GM13977 (cell line): Measurements from ENCODE around the gene TUBA3E.
"Not testable (repeated sequence)": the region's sequence is repeated elsewhere in the genome, so short reads cannot be mapped to it uniquely, and the experiment has no call there.

Experiments
- DNase-seq: peaks from one replicate; pipeline ENCODE4 v3.0.0; 2012; ENCODE audit warnings: low spot score
- in situ Hi-C: fragments of 300-500 bp; cut with MboI; formaldehyde crosslinking; loops from one replicate; pipeline ENCODE4 v1.12.0; 2022; ENCODE audit warnings: low sequenced_read_pairs, low pct_unique_long_range_greater_than_20kb, mixed read lengths, inconsistent platforms; ENCODE audit not compliant: unreplicated experiment
- TF ChIP-seq, protein P1 (sequence below): IDR thresholded peaks from 2 replicates; pipeline ENCODE4 v1.5.1; 2012; ENCODE audit warnings: mild to moderate bottlenecking, control low read depth; ENCODE audit not compliant: insufficient read depth; ENCODE audit errors: extremely low read depth, missing control alignments

Gene TUBA3E

DNA sequence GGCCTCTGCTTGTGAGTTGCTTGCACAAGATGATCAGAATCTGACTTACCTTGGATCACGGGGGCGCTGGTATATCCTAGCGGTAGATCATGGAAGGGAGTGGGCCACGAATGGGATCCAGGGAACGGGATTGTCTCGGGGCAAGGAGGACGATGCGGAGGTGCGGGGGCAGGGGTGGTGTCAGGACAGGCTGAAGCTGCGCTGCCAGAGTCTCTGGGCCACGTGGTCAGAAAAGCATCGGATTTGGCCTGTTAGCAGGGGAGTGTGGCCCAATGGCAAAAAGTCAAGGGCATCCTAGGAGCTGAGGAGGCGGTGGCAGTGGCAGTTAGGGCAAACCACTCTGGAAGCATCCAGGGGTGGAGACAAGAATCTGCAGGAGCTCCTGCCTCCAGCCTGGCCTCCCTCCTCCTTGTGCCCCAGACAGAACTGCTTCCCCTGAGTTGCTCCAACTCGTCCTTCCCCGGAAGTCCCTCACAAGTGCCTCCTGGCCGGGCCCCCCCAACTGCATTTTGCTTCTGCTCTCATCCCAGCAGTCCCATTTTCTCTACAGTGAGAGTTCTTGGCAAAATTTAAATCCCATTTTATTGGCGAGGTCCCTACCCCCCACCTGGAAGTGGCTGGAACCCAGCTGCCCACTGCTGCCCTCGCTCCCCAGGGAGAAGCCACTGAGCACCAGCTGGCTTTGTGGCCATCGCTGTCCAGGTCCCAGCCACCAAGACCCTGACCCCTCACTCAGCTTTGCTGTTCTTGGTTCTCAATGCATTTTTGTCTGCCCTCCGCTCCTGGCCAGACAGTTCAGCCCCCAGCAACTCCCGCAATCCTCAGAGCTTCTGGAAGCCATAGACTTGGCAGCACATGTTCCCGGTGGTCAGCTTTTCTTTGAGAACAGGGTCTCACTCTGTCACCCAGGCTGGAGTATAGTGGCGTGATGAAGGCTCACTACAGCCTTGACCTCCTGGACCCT, 47.8 kb downstream of the TUBA3E start:
- TF ChIP-seq, protein P1, sequence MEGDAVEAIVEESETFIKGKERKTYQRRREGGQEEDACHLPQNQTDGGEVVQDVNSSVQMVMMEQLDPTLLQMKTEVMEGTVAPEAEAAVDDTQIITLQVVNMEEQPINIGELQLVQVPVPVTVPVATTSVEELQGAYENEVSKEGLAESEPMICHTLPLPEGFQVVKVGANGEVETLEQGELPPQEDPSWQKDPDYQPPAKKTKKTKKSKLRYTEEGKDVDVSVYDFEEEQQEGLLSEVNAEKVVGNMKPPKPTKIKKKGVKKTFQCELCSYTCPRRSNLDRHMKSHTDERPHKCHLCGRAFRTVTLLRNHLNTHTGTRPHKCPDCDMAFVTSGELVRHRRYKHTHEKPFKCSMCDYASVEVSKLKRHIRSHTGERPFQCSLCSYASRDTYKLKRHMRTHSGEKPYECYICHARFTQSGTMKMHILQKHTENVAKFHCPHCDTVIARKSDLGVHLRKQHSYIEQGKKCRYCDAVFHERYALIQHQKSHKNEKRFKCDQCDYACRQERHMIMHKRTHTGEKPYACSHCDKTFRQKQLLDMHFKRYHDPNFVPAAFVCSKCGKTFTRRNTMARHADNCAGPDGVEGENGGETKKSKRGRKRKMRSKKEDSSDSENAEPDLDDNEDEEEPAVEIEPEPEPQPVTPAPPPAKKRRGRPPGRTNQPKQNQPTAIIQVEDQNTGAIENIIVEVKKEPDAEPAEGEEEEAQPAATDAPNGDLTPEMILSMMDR = no peak
- DNase-seq = no peak
- in situ Hi-C loops = loop anchor here (25.0 kb wide), 1 partner anchor 162 kb away; no protein-coding TSS in a partner anchor

DNA sequence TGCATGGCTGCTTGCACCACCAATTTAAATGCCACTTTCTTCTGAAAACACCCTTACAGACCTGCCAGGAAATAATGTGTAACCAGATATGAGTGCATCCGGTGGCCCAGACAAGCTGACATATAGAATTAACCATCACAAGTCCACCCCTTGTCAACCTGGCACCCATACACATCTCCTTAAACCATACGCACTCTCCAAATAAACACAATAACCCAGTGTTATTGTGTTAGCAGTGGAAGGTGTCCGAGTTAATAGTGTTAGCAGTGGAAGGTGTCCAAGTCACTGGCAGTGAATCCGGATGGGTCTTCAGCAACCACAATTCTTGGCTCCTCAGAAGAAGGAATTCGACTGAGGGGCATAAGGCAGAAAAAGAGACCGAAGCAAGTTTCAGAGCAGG, 49.7 kb downstream of the TUBA3E start:
- in situ Hi-C loops = not testable (repeated sequence)

DNA sequence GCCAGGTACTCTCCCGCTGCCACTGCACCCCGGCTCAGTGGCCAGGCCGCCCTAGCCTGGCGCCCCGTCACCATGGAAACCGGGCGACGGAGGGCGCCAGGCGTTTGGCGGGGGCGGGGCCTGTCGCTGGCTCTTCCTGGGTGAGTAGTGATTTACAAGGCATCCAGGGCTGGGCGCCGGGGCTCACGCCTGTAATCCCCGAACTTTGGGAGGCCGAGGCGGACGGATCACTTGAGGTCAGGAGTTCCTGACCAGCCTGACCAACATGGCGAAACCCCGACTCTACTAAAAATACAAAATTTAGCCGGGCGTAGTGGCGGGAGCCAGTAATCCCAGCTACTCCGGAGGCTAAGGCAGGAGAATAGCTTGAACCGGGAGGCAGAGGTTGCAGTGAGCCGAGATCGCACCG, 53.2 kb downstream of the TUBA3E start, which contains the start of gene CCDC74B:
Gene CCDC74B, minus strand, starts transcription at position 107 of the 409 bp plus-strand sequence. CDS start 116 bp downstream, outside the sequence.
- in situ Hi-C loops, DNase-seq: not testable (repeated sequence)

More for the DNA sequence above, 49.7 kb downstream of the TUBA3E start:
- not testable (repeated sequence) for DNase-seq

DNA sequence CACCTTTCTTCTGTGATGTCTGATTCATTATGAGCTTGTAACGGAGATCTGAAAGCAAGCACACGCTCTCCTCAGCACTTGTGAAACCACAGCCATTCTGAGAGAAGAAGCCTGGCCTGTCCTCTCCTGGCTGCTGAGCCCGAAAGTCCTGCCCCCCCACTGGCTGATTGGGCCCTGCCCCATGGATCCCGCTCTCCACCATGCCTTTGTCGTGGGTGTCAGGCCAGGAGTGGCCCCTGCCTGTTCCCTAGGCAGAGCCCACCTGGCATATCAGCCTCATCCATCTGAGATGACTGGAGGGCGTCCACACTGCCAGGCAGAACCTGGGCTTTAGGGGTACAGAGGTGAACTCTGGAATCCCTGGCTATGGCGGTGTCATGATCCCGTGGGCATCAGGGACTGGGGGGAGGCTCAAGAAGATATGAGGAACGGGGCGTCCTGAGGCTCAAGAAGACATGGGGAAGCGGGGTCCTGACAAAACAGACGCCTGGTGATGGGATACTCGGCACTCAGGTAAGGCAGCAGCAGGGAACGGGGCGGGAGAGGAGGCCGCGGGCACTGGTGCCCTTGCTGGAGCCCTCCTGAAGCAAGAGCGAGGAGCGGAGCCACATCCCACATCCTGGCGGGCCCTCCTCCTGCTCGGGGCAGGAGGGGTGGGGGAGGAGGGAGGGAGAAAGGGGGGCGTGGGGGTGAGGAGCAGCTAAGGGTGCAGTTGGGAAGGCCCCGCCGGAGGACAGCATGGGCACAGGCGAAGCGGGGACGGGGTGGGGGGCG, 54.8 kb downstream of the TUBA3E start:
- in situ Hi-C loops, DNase-seq: not testable (repeated sequence)

DNA sequence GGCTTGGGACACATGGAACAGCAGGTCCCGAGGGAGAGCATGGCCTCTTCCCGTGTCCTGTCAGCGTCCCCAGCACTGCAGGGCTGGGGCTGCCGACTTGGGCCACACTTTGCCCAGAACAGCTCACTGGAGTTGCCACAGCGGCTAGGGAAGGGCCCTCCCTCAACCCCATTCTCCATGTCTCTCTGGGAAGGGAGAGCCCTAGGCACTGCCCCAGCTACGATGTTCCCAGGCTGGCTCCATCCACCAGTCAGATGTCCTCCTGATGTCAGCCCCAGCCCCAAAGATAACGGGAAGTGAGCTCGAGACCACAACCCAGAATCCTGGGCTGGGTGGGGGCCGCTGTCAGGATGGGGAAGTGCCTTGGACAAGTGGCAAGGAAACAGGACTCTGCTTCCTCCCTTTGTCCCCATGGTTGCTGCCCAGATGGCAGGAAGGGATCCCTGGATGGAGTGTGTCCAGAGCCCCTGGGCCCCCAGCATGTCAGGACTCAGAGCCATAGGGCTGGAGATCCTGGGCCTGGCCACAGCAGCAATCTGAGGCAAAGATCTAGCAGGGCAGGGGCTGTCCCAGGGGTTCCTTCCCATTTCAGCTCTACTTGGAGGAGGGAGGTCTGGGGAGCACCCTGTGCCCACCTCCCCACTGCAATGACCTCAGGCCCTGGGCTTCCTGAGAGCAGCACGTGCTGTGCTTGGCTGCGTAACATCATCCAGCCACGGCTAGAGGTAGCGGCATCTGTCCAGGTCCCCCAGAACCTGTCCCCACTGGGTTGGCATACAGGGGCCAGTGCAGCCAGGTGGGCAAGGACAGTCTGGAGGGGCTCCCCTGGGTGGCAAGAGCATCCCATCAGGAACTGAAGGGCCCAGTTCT, 55.6 kb downstream of the TUBA3E start:
- DNase-seq, in situ Hi-C loops: not testable (repeated sequence)
